GM20000 (cell line): ENCODE measurements around the gene ZFP91.

Source experiments
- DNase-seq: peaks from one replicate; pipeline ENCODE4 v3.0.0; 2012; ENCODE audit warnings: low spot score
- CTCF ChIP-seq: IDR thresholded peaks from 2 replicates; pipeline ENCODE4 v1.5.1; 2012; ENCODE audit warnings: mild to moderate bottlenecking, control low read depth; ENCODE audit errors: extremely low read depth, missing control alignments

ZFP91 gene

GRCh38 chr11:58578635-58579191 is at the start of gene ZFP91:
Gene ZFP91 (plus strand): TSS chr11:58579063. CDS start chr11:58579282, 219 bp downstream.
- DNase-seq: peak; percentile 91
- no peak for TF ChIP-seq CTCF

- DNase-seq: no peak
- no peak for TF ChIP-seq CTCF
These were observed 48.6 kb upstream of the ZFP91 start for GRCh38 chr11:58530236-58530635.

- TF ChIP-seq CTCF: no peak
- no peak for DNase-seq
These were observed 47.0 kb upstream of the ZFP91 start for GRCh38 chr11:58531865-58532341.

- no peak for TF ChIP-seq CTCF
- no peak for DNase-seq
These were observed 32.0 kb upstream of the ZFP91 start for GRCh38 chr11:58546841-58547240.

GRCh38 chr11:58549644-58550043 is 29.2 kb upstream of the ZFP91 start:
- DNase-seq: no peak
- no peak for TF ChIP-seq CTCF

- TF ChIP-seq CTCF: no peak
These were observed 18.0 kb upstream of the ZFP91 start for GRCh38 chr11:58560842-58561241.

GRCh38 chr11:58561394-58562098 is 17.3 kb upstream of the ZFP91 start:
- no peak for TF ChIP-seq CTCF
- no peak for DNase-seq

More at GRCh38 chr11:58560842-58561241, 18.0 kb upstream of the ZFP91 start:
- no peak for DNase-seq
